Mesodermal cell (in vitro differentiated cells): ENCODE results near the gene PPM1D.
"Not testable (repeated sequence)": the region's sequence is repeated elsewhere in the genome, so short reads cannot be mapped to it uniquely, and the experiment has no call there.

Experiments used
- H3K27ac ChIP-seq: 2 replicates; pipeline ENCODE4 v1.7.0; 2013; ENCODE audit warnings: mild to moderate bottlenecking, low read depth, low read length, moderate library complexity; ENCODE audit not compliant: severe bottlenecking
- H3K36me3 ChIP-seq: 2 replicates; pipeline ENCODE4 v1.7.1; 2013; ENCODE audit warnings: mild to moderate bottlenecking, low read length, moderate library complexity; ENCODE audit not compliant: control insufficient read depth, insufficient read depth
- H3K4me1 ChIP-seq: one replicate; pipeline ENCODE4 v1.7.1; 2013; ENCODE audit warnings: mild to moderate bottlenecking, low read length; ENCODE audit not compliant: insufficient read depth, control insufficient read depth, poor library complexity, severe bottlenecking
- H3K4me3 ChIP-seq: 2 replicates; pipeline ENCODE4 v1.7.0; 2013; ENCODE audit warnings: low read length, control low read depth, mild to moderate bottlenecking; ENCODE audit not compliant: insufficient read depth, poor library complexity, severe bottlenecking; ENCODE audit errors: extremely low read depth
- H3K9me3 ChIP-seq: 2 replicates; pipeline ENCODE4 v1.7.1; 2013; ENCODE audit warnings: mild to moderate bottlenecking, low read length, moderate library complexity; ENCODE audit not compliant: control insufficient read depth
- WGBS, 2 experiments: methylation state at CpG; one replicate each; pipeline ENCODE4 v1.1.5; 2013; ENCODE audit warnings: missing lambda C conversion rate in 2 of 2; ENCODE audit not compliant: insufficient coverage in 2 of 2; 5-methylcytosine and 5-hydroxymethylcytosine counted together

The PPM1D gene

DNA sequence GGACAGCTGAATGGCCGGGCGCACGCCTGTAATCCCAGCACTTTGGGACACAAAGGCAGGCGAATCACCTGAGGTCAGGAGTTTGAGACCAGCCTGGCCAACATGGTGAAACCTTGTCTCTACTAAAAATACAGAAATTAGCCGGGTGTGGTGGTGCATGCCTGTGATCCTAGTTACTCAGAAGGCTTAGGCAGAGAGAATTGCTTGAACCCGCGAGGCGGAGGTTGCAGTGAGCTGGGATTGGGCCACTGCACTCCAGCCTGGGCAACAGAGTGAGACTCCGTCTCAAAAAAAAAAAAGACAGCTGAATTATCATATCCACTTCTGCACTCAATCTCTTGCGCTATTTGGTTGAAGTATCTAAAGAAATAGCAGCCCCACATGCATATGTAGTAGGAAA is 3.5 kb downstream of the PPM1D start:
- 86 to 87% methylated on average over 6 to 8 of the region's 10 CpGs for WGBS, 2 experiments
- peaks cover 10% of the 10 kb centered on the region for H3K4me1 ChIP-seq
- not testable (repeated sequence) for H3K27ac ChIP-seq, H3K36me3 ChIP-seq, H3K9me3 ChIP-seq, H3K4me3 ChIP-seq

DNA sequence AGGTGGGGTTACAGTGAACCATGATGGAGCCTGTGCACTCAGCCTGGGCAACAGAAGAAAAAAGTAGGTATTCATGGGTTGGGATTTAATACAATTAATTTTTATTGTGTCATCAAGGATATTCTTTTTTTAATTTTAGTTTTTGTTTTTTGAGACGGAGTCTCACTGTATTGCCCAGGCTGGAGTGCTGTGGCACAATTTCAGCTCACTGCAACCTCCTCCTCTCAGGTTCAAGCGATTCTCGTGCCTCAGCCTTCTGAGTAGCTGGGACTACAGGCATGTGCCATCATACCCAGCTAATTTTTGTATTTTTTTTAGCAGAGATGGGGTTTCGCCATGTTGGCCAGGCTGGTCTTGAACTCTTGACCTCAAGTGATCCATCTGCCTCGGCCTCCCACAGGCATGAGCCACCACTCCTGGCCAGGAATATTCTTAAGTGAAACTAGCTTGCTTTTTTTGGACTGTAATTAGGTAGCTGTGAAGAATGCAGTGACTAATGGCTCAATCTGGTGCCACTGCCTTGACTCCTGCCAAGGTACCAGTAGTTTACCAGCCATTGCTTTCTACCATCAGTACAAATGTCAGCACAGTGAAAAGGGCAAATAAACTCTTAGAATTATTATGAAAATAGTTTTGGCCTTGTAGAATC is 4.8 kb downstream of the PPM1D start:
- Histone ChIP-seq H3K4me1 (peaks cover 6% of the 10 kb centered on the region), H3K27ac (no peak overlapping the region), H3K4me3 (no peak overlapping the region), H3K36me3 (peaks cover 6% of the 10 kb centered on the region), H3K9me3 (no peaks in the 10 kb centered on the region)
- WGBS, 2 experiments = 86 to 97% methylated on average over 4 of the region's 5 CpGs

DNA sequence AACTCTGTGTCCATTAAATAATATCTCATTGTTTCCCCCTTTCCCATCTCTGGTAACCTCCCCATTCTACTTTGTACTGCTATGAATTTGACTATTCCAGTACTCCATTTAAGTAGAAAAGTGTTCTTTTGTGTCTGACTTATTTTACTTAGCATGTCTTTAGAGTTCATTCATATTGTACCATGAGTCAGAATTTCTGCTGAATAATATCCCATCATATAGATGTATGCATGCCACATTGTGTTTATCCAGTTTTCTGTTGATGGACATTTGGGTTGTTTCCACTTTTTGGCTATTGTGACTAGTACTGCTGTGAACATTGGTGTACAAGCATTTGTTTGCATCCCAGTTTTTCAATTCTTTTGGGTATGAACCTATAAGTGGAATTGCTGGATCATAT is 6.0 kb downstream of the PPM1D start:
- no peaks in the 10 kb centered on the region for H3K9me3 ChIP-seq
- peaks cover 6% of the 10 kb centered on the region for H3K36me3 ChIP-seq
- H3K4me3 ChIP-seq = no peak overlapping the region
- peaks cover 6% of the 10 kb centered on the region for H3K4me1 ChIP-seq
- no peak overlapping the region for H3K27ac ChIP-seq

DNA sequence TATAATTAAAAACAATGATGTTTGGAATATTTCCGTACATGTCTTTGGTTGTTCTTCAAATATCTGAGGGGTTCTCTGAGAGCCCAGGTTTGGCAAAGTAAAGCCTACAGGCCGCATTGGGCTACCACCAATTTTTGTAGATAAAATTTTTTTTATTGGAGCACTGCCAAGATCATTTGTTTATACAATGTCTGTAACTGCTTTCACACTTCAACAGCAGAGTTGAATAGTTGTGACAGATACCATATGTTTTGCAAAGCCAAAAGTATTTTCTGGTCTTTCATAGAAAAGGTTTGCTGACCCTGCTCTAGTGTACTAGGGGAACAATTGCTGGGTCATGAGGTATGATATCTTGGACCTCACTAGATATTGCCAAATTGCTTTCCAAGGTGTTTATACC is 10.5 kb downstream of the PPM1D start:
- Histone ChIP-seq H3K36me3 (peaks cover 7% of the 10 kb centered on the region), H3K27ac (no peak overlapping the region), H3K4me3 (no peak overlapping the region), H3K4me1 (no peaks in the 10 kb centered on the region), H3K9me3 (no peaks in the 10 kb centered on the region)
- no CpG with 5 or more reads among the region's 2 CpGs for WGBS, 2 experiments

DNA sequence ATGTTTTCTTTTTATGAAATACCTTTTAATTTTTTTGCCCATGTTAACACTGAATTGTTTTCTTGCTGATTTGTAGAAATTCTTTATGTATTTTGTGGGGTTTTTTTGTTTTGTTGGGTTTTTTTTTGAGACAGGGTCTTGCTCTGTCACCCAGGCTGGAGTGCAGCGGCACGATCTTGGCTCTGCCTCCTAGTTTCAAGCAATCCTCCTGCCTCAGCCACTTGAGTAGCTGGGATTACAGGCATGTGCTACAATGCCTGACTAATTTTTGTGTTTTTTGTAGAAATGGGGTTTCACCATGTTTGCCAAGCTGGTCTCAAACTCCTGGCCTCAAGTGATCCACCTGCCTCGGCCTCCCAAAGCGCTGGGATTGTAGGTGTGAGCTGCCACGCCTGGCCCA is 11.3 kb downstream of the PPM1D start:
- H3K27ac ChIP-seq, H3K4me1 ChIP-seq, H3K36me3 ChIP-seq, H3K9me3 ChIP-seq, H3K4me3 ChIP-seq: not testable (repeated sequence)
- WGBS, 2 experiments = 95 to 100% methylated on average over 2 to 3 of the region's 5 CpGs

DNA sequence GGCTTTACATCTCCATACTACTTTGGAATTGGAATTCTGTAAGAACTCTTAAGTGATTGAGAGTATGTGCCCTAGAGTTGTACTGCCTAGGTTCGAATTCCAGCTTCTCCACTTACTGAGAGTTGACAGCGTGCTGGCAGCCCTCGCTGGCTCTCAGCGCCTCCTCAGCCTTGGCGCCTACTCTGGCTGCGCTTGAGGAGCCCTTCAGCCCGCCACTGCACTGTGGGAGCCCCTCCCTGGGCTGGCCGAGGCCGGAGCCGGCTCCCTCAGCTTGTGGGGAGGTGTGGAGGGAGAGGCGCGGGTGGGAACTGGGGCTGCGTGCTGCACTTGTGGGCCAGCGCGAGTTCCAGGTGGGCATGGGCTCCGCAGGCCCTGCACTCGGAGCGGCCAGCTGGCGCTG is 13.3 kb downstream of the PPM1D start:
- WGBS, 2 experiments = 96% methylated on average over 8 to 17 of the region's 19 CpGs
- Histone ChIP-seq H3K36me3 (peaks cover 17% of the 10 kb centered on the region), H3K4me1 (peaks cover 8% of the 10 kb centered on the region), H3K9me3 (no peaks in the 10 kb centered on the region), H3K4me3 (no peak overlapping the region), H3K27ac (no peak overlapping the region)

DNA sequence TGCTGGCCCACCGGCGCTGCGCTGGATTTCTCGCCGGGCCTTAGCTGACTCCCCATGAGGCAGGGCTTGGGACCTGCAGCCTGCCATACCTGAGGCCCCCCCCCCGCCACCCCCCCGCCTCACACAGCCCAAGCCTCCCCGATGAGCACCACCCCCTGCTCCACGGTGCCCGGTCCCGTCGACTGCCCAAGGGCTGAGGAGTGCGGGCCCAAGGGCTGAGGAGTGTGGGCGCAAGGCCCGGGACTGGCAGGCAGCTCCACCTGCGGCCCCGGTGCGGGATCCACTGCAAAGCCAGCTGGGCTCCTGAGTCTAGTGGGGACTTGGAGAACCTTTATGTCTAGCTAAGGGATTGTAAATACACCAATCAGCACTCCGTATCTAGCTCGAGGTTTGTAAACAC is 13.8 kb downstream of the PPM1D start:
- H3K4me1 ChIP-seq, H3K9me3 ChIP-seq, H3K27ac ChIP-seq, H3K4me3 ChIP-seq: not testable (repeated sequence)
- 92 to 94% methylated on average over 5 to 12 of the region's 20 CpGs for WGBS, 2 experiments
- peaks cover 17% of the 10 kb centered on the region for H3K36me3 ChIP-seq

DNA sequence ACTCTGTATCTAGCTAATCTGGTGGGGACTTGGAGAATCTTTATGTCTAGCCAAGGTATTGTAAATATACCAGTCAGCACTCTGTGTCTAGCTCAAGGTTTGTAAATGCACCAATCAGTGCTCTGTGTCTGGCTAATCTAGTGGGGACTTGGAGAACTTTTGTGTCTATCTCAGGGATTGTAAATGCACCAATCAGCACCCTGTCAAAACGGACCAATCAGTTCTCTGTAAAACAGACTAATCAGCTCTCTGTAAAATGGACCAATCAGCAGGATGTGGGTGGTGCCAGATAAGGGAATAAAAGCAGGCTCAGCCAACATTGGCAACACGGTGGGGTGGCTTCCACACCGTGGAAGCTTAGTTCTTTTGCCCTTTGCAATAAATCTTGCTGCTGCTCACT is 14.3 kb downstream of the PPM1D start:
- H3K36me3 ChIP-seq = peaks cover 17% of the 10 kb centered on the region
- H3K4me3 ChIP-seq, H3K4me1 ChIP-seq: not testable (repeated sequence)

DNA sequence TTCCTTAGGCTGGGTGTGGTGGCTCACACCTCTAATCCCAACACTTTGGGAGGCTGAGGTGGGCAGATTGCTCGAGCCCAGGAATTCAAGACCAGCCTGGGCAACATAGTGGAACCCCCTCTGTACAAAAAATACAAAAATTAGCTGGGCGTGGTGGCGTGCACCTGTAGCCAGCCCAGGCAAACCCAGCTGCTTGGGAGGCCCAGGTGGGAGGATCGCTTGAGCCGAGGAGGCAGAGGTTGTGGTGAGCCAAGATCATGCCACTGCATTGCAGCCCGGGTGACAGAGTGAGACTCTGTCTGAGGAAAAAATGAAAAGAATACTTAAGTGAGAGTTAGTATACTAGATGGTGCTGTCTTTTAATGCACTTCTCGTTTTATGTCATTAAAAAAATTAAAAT is 15.1 kb downstream of the PPM1D start:
- Histone ChIP-seq H3K36me3 (peaks cover 18% of the 10 kb centered on the region), H3K9me3 (no peaks in the 10 kb centered on the region), H3K4me1 (peaks cover 12% of the 10 kb centered on the region), H3K4me3 (no peak overlapping the region), H3K27ac (no peak overlapping the region)
- 88 to 99% methylated on average over 5 to 6 of the region's 7 CpGs for WGBS, 2 experiments

More for the DNA sequence above, 14.3 kb downstream of the PPM1D start:
- not testable (repeated sequence) for H3K9me3 ChIP-seq, H3K27ac ChIP-seq
- WGBS, 2 experiments = 90 to 100% methylated on average over 2 of the region's 3 CpGs

DNA sequence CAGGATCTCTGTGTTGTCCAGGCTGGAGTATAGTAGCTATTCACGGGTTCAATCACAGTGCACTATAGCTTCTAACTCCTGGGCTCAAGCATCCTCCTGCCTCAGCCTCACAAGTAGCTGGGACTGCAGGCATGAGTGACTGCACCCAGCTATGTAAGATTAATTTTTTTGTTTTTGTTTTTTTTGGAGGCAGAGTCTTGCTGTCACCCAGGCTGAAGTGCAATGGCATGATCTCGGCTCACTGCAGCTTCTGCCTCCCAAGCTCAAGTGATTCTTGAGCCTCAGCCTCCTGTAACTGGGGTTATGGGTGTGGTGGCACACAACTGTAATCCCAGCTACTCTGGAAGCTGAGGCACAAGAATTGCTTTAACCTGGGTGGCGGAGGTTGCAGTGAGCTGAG is 15.8 kb downstream of the PPM1D start:
- WGBS, 2 experiments = 57 to 93% methylated on average over 1 to 3 of the region's 3 CpGs
- Histone ChIP-seq H3K4me3 (no peak overlapping the region), H3K27ac (no peak overlapping the region), H3K9me3 (no peaks in the 10 kb centered on the region), H3K4me1 (peaks cover 12% of the 10 kb centered on the region), H3K36me3 (peaks cover 19% of the 10 kb centered on the region)

DNA sequence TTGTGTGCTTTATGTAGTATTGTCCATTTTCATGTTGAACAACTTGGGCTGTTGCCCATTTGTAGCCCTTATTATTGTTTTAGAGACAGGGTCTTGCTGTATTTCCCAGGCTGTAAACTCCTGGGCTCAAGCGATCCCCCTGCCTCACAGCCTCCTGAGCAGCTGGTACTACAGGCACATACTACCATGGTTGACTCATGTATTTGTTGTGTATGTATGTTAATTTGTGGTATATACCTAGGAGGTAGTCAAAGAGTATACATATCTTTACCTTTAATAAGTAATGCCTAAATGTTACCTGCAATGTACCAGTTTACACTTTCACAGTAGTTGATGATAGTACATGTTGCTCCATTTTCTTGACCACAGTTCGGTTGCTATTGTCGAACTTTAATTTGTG is 18.1 kb downstream of the PPM1D start:
- Histone ChIP-seq H3K27ac (no peak overlapping the region), H3K4me1 (peaks cover 12% of the 10 kb centered on the region), H3K4me3 (no peak overlapping the region), H3K36me3 (peaks cover 19% of the 10 kb centered on the region), H3K9me3 (no peaks in the 10 kb centered on the region)
- WGBS, 2 experiments = 93 to 94% methylated on average over 2 of the region's 3 CpGs
